HEK293 (cell line): Measurements from ENCODE around the gene PDZRN4.
"Not testable (repeated sequence)": the region's sequence is repeated elsewhere in the genome, so short reads cannot be mapped to it uniquely, and the experiment has no call there.

ENCODE experiments used
- CTCF ChIP-seq: fragments of 450-650 bp; formaldehyde crosslinking; IDR thresholded peaks from 2 replicates; pipeline ENCODE4 v1.5.1; 2016; ENCODE audit warnings: missing biosample characterization, missing genetic modification characterization
- TCF7L2 ChIP-seq: IDR thresholded peaks from 2 replicates; pipeline ENCODE4 v1.6.1; 2011; ENCODE audit warnings: low read depth, mild to moderate bottlenecking, inconsistent platforms, low read length, moderate library complexity, borderline replicate concordance
- ZFHX2 ChIP-seq: fragments of 450-650 bp; formaldehyde crosslinking; conservative IDR thresholded peaks from 2 replicates; pipeline ENCODE4 v1.5.1; 2016; ENCODE audit warnings: missing biosample characterization, missing genetic modification characterization
- ZNF184 ChIP-seq: fragments of 450-650 bp; IDR thresholded peaks from 2 replicates; pipeline ENCODE4 v1.5.1; 2018; ENCODE audit warnings: missing biosample characterization, mild to moderate bottlenecking, missing genetic modification characterization
- ZNF223 ChIP-seq: fragments of 450-650 bp; formaldehyde crosslinking; IDR thresholded peaks from 2 replicates; pipeline ENCODE4 v1.5.1; 2016; ENCODE audit warnings: missing biosample characterization, missing genetic modification characterization
- ZNF530 ChIP-seq: fragments of 450-650 bp; formaldehyde crosslinking; IDR thresholded peaks from 2 replicates; pipeline ENCODE4 v1.5.1; 2016; ENCODE audit warnings: low read depth, missing biosample characterization, missing genetic modification characterization
- ZNF544 ChIP-seq: fragments of 450-650 bp; formaldehyde crosslinking; IDR thresholded peaks from 2 replicates; pipeline ENCODE4 v1.5.0; 2017; ENCODE audit warnings: missing biosample characterization, missing genetic modification characterization
- ZNF837 ChIP-seq: fragments of 450-650 bp; formaldehyde crosslinking; IDR thresholded peaks from 2 replicates; pipeline ENCODE4 v1.5.1; 2016; ENCODE audit warnings: missing biosample characterization, missing genetic modification characterization

GRCh38 chr12:41179507-41179906, 8.6 kb upstream of the PDZRN4 start:
- TF ChIP-seq CTCF (tag by site-specific recombination); ZNF530 (tag by site-specific recombination); ZNF837; ZFHX2 (tag by site-specific recombination); ZNF223 (tag by site-specific recombination); ZNF544 (tag by site-specific recombination); ZNF184 (tag by site-specific recombination); TCF7L2: not testable (repeated sequence)
